SK-N-SH (cell line): ENCODE results near the gene TCP1. TPM values are rescaled to one million over a fixed set of nuclear protein-coding genes. Genes with fewer than 3 reads are reported as not detected.
"Not testable (repeated sequence)": the region's sequence is repeated elsewhere in the genome, so short reads cannot be mapped to it uniquely, and the experiment has no call there.

ENCODE experiments used
- CTCF ChIA-PET: fragments of 300-600, 350-600 bp; formaldehyde crosslinking; extraction: SDS; loops from one replicate; lab custom pipeline; 2021; lab: Yijun Ruan, JAX
- POLR2A ChIA-PET: fragments of 350-600 bp; sonication (Branson Sonifier 250); formaldehyde crosslinking; extraction: SDS; loops from one replicate; lab custom pipeline; 2020; ENCODE audit warnings: antibody characterized with exemption, inconsistent platforms; lab: Yijun Ruan, JAX
- DNase-seq: peaks from one replicate; pipeline ENCODE4 v3.0.0; 2012
- H2AFZ ChIP-seq: fragments of 200-600 bp; sonication (generic); 2 replicates; pipeline ENCODE4 v1.8.1; 2016; ENCODE audit warnings: antibody characterized with exemption, mild to moderate bottlenecking, low read depth
- H3F3A ChIP-seq: fragments of 200-600 bp; sonication (generic); replicated peaks from 2 replicates; pipeline ENCODE3; 2016; ENCODE audit warnings: antibody characterized with exemption, mild to moderate bottlenecking; ENCODE audit not compliant: insufficient read depth
- H3K27ac ChIP-seq, 2 experiments: fragments of 200-500 bp in 1 of 2; fragments of 200-600 bp in 1 of 2; sonication (Bioruptor generic) in 1 of 2; sonication (generic), shearing (Covaris generic) in 1 of 2; 2 replicates each; pipeline versions ENCODE4 v1.5.1 to v1.6.1; 2014 to 2016; ENCODE audit warnings: low read depth in 2 of 2, inconsistent platforms in 1 of 2, low read length in 1 of 2, mild to moderate bottlenecking in 1 of 2, mixed read lengths in 1 of 2
- H3K27me3 ChIP-seq: fragments of 200-600 bp; sonication (generic), shearing (Covaris generic); 2 replicates; pipeline ENCODE4 v1.6.1; 2016; ENCODE audit warnings: mixed run types; ENCODE audit not compliant: insufficient read depth
- H3K36me3 ChIP-seq, 2 experiments: fragments of 200-500 bp in 1 of 2; fragments of 200-600 bp in 1 of 2; sonication (Bioruptor generic) in 1 of 2; sonication (generic) in 1 of 2; replicated peaks in 1 of 2; 2 replicates each; pipeline versions ENCODE3 to v1.5.1; 2014 to 2016; ENCODE audit warnings: low read length in 1 of 2, mild to moderate bottlenecking in 1 of 2; ENCODE audit not compliant: insufficient read depth in 2 of 2, control insufficient read depth in 1 of 2
- H3K4me1 ChIP-seq, 2 experiments: fragments of 200-500 bp in 1 of 2; fragments of 200-600 bp in 1 of 2; sonication (Bioruptor generic) in 1 of 2; sonication (generic), shearing (Covaris generic) in 1 of 2; 2 replicates each; pipeline versions ENCODE4 v1.5.1 to v1.6.1; 2014 to 2016; ENCODE audit warnings: low read depth in 1 of 2, low read length in 1 of 2, mixed run types in 1 of 2; ENCODE audit not compliant: insufficient read depth in 2 of 2, control insufficient read depth in 1 of 2
- H3K4me2 ChIP-seq: fragments of 200-600 bp; sonication (generic), shearing (Covaris generic); 2 replicates; pipeline ENCODE4 v1.6.1; 2017; ENCODE audit warnings: mixed run types
- H3K4me3 ChIP-seq, 2 experiments: fragments of 200-500 bp in 1 of 2; fragments of 200-600 bp in 1 of 2; sonication (Bioruptor generic) in 1 of 2; sonication (generic), shearing (Covaris generic) in 1 of 2; 2 replicates each; pipeline versions ENCODE4 v1.5.1 to v1.8.1; 2014 to 2016; ENCODE audit warnings: low read depth in 2 of 2, inconsistent platforms in 1 of 2, low read length in 1 of 2, mild to moderate bottlenecking in 1 of 2, mixed read lengths in 1 of 2, moderate library complexity in 1 of 2
- H3K79me2 ChIP-seq: fragments of 200-600 bp; sonication (generic); 2 replicates; pipeline ENCODE4 v1.8.1; 2017; ENCODE audit warnings: mild to moderate bottlenecking; ENCODE audit not compliant: insufficient read depth
- H3K9ac ChIP-seq: fragments of 200-600 bp; sonication (generic); 2 replicates; pipeline ENCODE4 v1.6.1; 2017; ENCODE audit warnings: mixed run types
- H3K9me2 ChIP-seq: fragments of 200-600 bp; sonication (generic); 2 replicates; pipeline ENCODE4 v1.6.1; 2017; ENCODE audit warnings: mixed run types
- H3K9me3 ChIP-seq: fragments of 200-600 bp; sonication (generic); 2 replicates; pipeline ENCODE4 v1.6.1; 2017; ENCODE audit warnings: mixed run types, mild to moderate bottlenecking, moderate library complexity
- H4K20me1 ChIP-seq: fragments of 200-600 bp; sonication (generic); 2 replicates; pipeline ENCODE4 v1.6.1; 2017; ENCODE audit warnings: mild to moderate bottlenecking, mixed run types; ENCODE audit not compliant: insufficient read depth
- CHD2 ChIP-seq: fragments of 150-350 bp; IDR thresholded peaks from 2 replicates; pipeline ENCODE4 v1.6.1; 2018; ENCODE audit warnings: low read length; ENCODE audit not compliant: partially characterized antibody
- FOXJ3 ChIP-seq: sonication (generic); formaldehyde crosslinking; IDR thresholded peaks from 2 replicates; pipeline ENCODE4 v1.5.1; 2020; ENCODE audit warnings: mild to moderate bottlenecking, missing genetic modification reagents
- GATA2 ChIP-seq: sonication (generic); formaldehyde crosslinking; IDR thresholded peaks from 2 replicates; pipeline ENCODE4 v1.5.0; 2020; ENCODE audit warnings: mild to moderate bottlenecking, missing genetic modification reagents
- MAX ChIP-seq: IDR thresholded peaks from 2 replicates; pipeline ENCODE4 v1.4.0; 2012; ENCODE audit warnings: low read depth
- NFIC ChIP-seq: IDR thresholded peaks from 2 replicates; pipeline ENCODE4 v1.4.0; 2012; ENCODE audit warnings: borderline replicate concordance
- NRF1 ChIP-seq: IDR thresholded peaks from 2 replicates; pipeline ENCODE4 v1.6.1; 2012; ENCODE audit warnings: low read depth, mild to moderate bottlenecking, low read length
- REST ChIP-seq: IDR thresholded peaks from 2 replicates; pipeline ENCODE4 v1.6.1; 2012; ENCODE audit warnings: mild to moderate bottlenecking, low read depth, low read length, moderate library complexity
- RXRA ChIP-seq: IDR thresholded peaks from 2 replicates; pipeline ENCODE4 v1.4.0; 2012; ENCODE audit warnings: low read depth, mild to moderate bottlenecking, borderline replicate concordance
- TAF1 ChIP-seq: IDR thresholded peaks from 2 replicates; pipeline ENCODE4 v1.6.1; 2012; ENCODE audit warnings: low read depth, mild to moderate bottlenecking, low read length, moderate library complexity, borderline replicate concordance
- USF2 ChIP-seq: fragments of 150-350 bp; IDR thresholded peaks from 2 replicates; pipeline ENCODE4 v1.6.1; 2017; ENCODE audit warnings: antibody characterized with exemption, low read length, low read depth, borderline replicate concordance
- WGBS: methylation state at CpG from one replicate; pipeline ENCODE4 v1.1.6; 2017; ENCODE audit warnings: low lambda C conversion rate; 5-methylcytosine and 5-hydroxymethylcytosine counted together
- polyA plus RNA-seq, 3 experiments: library from polyadenylated mRNA; depleted of rRNA; stranded (reverse); fragments of >200 nt; gene quantifications; 2 replicates each; pipeline ENCODE4 v1.2.3, GENCODE V29; 2012

The TCP1 gene
- polyA plus RNA-seq, 1 of the 3 experiments (the other 2 are of a cell fraction), result 154 TPM

- POLR2A ChIA-PET, result no interaction called here
- no peak for DNase-seq
- Histone ChIP-seq H3K4me1 (peaks cover 0 to 11% of the 10 kb centered on the region in 2 experiments; a peak in 1 of 4 replicates), H3K27me3 (no peaks in the 10 kb centered on the region), H3F3A (peaks cover 5% of the 10 kb centered on the region), H3K9ac (no peak overlapping the region), H4K20me1 (peaks cover 50% of the 10 kb centered on the region), H3K79me2 (peaks cover 100% of the 10 kb centered on the region), H3K4me2 (no peak overlapping the region), H3K4me3 (no peak overlapping the region), H3K9me2 (no peaks in the 10 kb centered on the region), H3K36me3 (peaks cover 50 to 79% of the 10 kb centered on the region in 2 experiments), H2AFZ (no peak overlapping the region), H3K27ac (no peak overlapping the region), H3K9me3 (no peaks in the 10 kb centered on the region)
- WGBS, result 88% methylated on average over 3 of the region's 3 CpGs
- TF ChIP-seq CHD2 (no peak), TAF1 (no peak), MAX (no peak), REST (no peak)
- CTCF ChIA-PET, result interaction anchor here (0.6 kb wide), 1 partner anchor 189 kb away, joined by 3 read pairs; no protein-coding TSS in a partner anchor
These were observed 50.1 kb downstream of the TCP1 start for GRCh38 chr6:159739341-159739740.

GRCh38 chr6:159736908-159737307 is 52.5 kb downstream of the TCP1 start:
- no peaks in the 10 kb centered on the region for H3K9me2 ChIP-seq
- H3K4me3 ChIP-seq, result no peak overlapping the region
- no peak overlapping the region for H3K9ac ChIP-seq
- no peaks in the 10 kb centered on the region for H3K9me3 ChIP-seq
- no peak for DNase-seq
- H3K27ac ChIP-seq, result no peak overlapping the region
- WGBS, result 86% methylated on average over 7 of the region's 7 CpGs
- H3K79me2 ChIP-seq, result peaks cover 100% of the 10 kb centered on the region
- peaks cover 74% of the 10 kb centered on the region for H4K20me1 ChIP-seq
- H3K27me3 ChIP-seq, result no peaks in the 10 kb centered on the region
- POLR2A ChIA-PET, result no interaction called here
- peaks cover 5% of the 10 kb centered on the region for H3F3A ChIP-seq
- H3K4me1 ChIP-seq, result peaks cover 0 to 11% of the 10 kb centered on the region in 2 experiments; a peak in 2 of 4 replicates
- no peak overlapping the region for H2AFZ ChIP-seq
- TF ChIP-seq USF2 (no peak), NRF1 (no peak), GATA2 (CRISPR knock-in tag) (no peak), RXRA (no peak), FOXJ3 (CRISPR knock-in tag) (no peak), NFIC (no peak)
- peaks cover 33 to 55% of the 10 kb centered on the region in 2 experiments for H3K36me3 ChIP-seq
- no peak overlapping the region for H3K4me2 ChIP-seq
- CTCF ChIA-PET, result no interaction called here

- H3K9ac ChIP-seq, H3K27ac ChIP-seq, H3K9me2 ChIP-seq, DNase-seq, H3F3A ChIP-seq, H3K4me3 ChIP-seq, POLR2A ChIA-PET, H3K9me3 ChIP-seq, H3K27me3 ChIP-seq, H2AFZ ChIP-seq, H3K4me2 ChIP-seq: not testable (repeated sequence)
- Histone ChIP-seq H3K4me1 (peaks cover 9 to 14% of the 10 kb centered on the region in 2 experiments; a peak in 3 of 4 replicates), H4K20me1 (peaks cover 99% of the 10 kb centered on the region), H3K36me3 (peaks cover 6 to 20% of the 10 kb centered on the region in 2 experiments), H3K79me2 (peaks cover 100% of the 10 kb centered on the region)
- WGBS, result 97% methylated on average over 12 of the region's 12 CpGs
- CTCF ChIA-PET, result interaction anchor here (1.4 kb wide), 1 partner anchor 13 kb away, joined by 4 read pairs; no protein-coding TSS in a partner anchor
These were observed 56.0 kb downstream of the TCP1 start for GRCh38 chr6:159733395-159733794.

GRCh38 chr6:159732550-159732949 is 56.9 kb downstream of the TCP1 start:
- H3K4me2 ChIP-seq, H3K27ac ChIP-seq, H2AFZ ChIP-seq, DNase-seq, H3K9me2 ChIP-seq, H3K27me3 ChIP-seq, H3K4me3 ChIP-seq, H3K9me3 ChIP-seq, POLR2A ChIA-PET, H3K9ac ChIP-seq, H3F3A ChIP-seq: not testable (repeated sequence)
- Histone ChIP-seq H3K79me2 (peaks cover 100% of the 10 kb centered on the region), H4K20me1 (peaks cover 96% of the 10 kb centered on the region), H3K4me1 (peaks cover 9 to 14% of the 10 kb centered on the region in 2 experiments; a peak in 3 of 4 replicates), H3K36me3 (peaks cover 2 to 11% of the 10 kb centered on the region in 2 experiments)
- WGBS, result 88% methylated on average over 12 of the region's 12 CpGs
- CTCF ChIA-PET, result interaction anchor here (1.0 to 1.4 kb wide), 2 partner anchors 12 to 42 kb away, joined by 3 to 4 read pairs; no protein-coding TSS in a partner anchor
